K562 (cell line): Measurements from ENCODE around the gene RARS1. TPM values are rescaled to one million over a fixed set of nuclear protein-coding genes. Genes with fewer than 3 reads are reported as not detected.

Experiments
- ATAC-seq: fragments of 200-7000 bp; cut with Tn5 transposase; 3 replicates; pipeline ENCODE4 v1.9.1; 2020; ENCODE audit warnings: moderate library complexity
- BruUV-seq: library from RNA; stranded (reverse); fragments of 400-500 nt; replicated peaks from 2 replicates; lab custom pipeline; 2021; lab: Mats Ljungman, UMichigan
- CTCF ChIA-PET: fragments of 300-600 bp; formaldehyde crosslinking; extraction: SDS; loops from one replicate; lab custom pipeline; 2021; ENCODE audit warnings: low intra/inter-chr PET ratio; lab: Yijun Ruan, JAX
- POLR2A ChIA-PET: fragments of 300-600, 350-650 bp; sonication (Branson Sonifier 250); formaldehyde crosslinking; extraction: SDS; loops from one replicate; lab custom pipeline; 2021; ENCODE audit warnings: antibody characterized with exemption, inconsistent platforms; lab: Yijun Ruan, JAX
- DNase-seq, 4 experiments: peaks; one replicate each; pipeline versions ENCODE4 v3.0.0 to v3.0.0-alpha.2; 2011 to 2018; ENCODE audit warnings: low spot score in 3 of 4, mixed read lengths in 3 of 4; ENCODE audit errors: extremely low read depth in 1 of 4
- FAIRE-seq: peaks from 2 replicates; lab custom pipeline; 2011; peaks lifted over from hg19 to GRCh38; lab: Jason Lieb, UNC
- H2AFZ ChIP-seq: 2 replicates; pipeline ENCODE4 v1.6.0; 2011; ENCODE audit warnings: low read depth, low read length, control low read depth, inconsistent platforms
- H3K27ac ChIP-seq: fragments of 200-600 bp; 3 replicates; pipeline ENCODE4 v1.8.0; 2011; ENCODE audit warnings: low read depth, mild to moderate bottlenecking, control low read depth, inconsistent platforms, low read length, moderate library complexity, mixed read lengths; ENCODE audit errors: extremely low read depth
- H3K27me3 ChIP-seq, 2 experiments: fragments of 300-600 bp in 1 of 2; 2 replicates in 1 of 2; 3 replicates in 1 of 2; pipeline versions ENCODE4 v1.6.0 to v1.8.0; 2011; ENCODE audit warnings: inconsistent platforms in 2 of 2, low read length in 2 of 2, mild to moderate bottlenecking in 1 of 2, mixed read lengths in 1 of 2, moderate library complexity in 1 of 2; ENCODE audit not compliant: control insufficient read depth in 2 of 2, insufficient read depth in 2 of 2
- H3K36me3 ChIP-seq: fragments of 300-600 bp; 3 replicates; pipeline ENCODE4 v1.8.0; 2011; ENCODE audit warnings: mild to moderate bottlenecking, low read length, inconsistent platforms; ENCODE audit not compliant: control insufficient read depth, insufficient read depth
- H3K4me1 ChIP-seq, 2 experiments: fragments of 200-600 bp in 1 of 2; replicated peaks in 1 of 2; 2 replicates in 1 of 2; 3 replicates in 1 of 2; pipeline versions ENCODE4 v1.5.1 to v1.8.0; 2011; ENCODE audit warnings: inconsistent platforms in 2 of 2, low read length in 2 of 2, mild to moderate bottlenecking in 1 of 2, mixed read lengths in 1 of 2, moderate library complexity in 1 of 2; ENCODE audit not compliant: control insufficient read depth in 2 of 2, insufficient read depth in 2 of 2
- H3K4me2 ChIP-seq: 2 replicates; pipeline ENCODE4 v1.6.1; 2011; ENCODE audit warnings: low read length, control low read depth, inconsistent platforms, mixed read lengths; ENCODE audit not compliant: insufficient read depth
- H3K4me3 ChIP-seq: fragments of 200-600 bp; sonication (generic), shearing (Covaris generic); 2 replicates; pipeline ENCODE4 v1.5.1; 2016; ENCODE audit warnings: control low read depth, inconsistent platforms
- H3K79me2 ChIP-seq: fragments of 200-600 bp; 3 replicates; pipeline ENCODE4 v1.8.0; 2011; ENCODE audit warnings: low read length, inconsistent platforms; ENCODE audit not compliant: control insufficient read depth, insufficient read depth
- H3K9ac ChIP-seq, 2 experiments: 2 replicates each; pipeline versions ENCODE4 v1.6.0 to v1.6.1; 2011; ENCODE audit warnings: low read depth in 2 of 2, low read length in 2 of 2, control low read depth in 1 of 2, inconsistent platforms in 1 of 2, mild to moderate bottlenecking in 1 of 2, mixed read lengths in 1 of 2; ENCODE audit not compliant: insufficient read depth in 1 of 2
- H3K9me1 ChIP-seq: one replicate; pipeline ENCODE4 v1.6.0; 2011; ENCODE audit warnings: inconsistent platforms, mild to moderate bottlenecking, low read length, moderate library complexity; ENCODE audit not compliant: control insufficient read depth, insufficient read depth
- H3K9me3 ChIP-seq: replicated peaks from 2 replicates; pipeline ENCODE4 v1.5.1; 2011; ENCODE audit warnings: low read depth, low read length, inconsistent platforms; ENCODE audit not compliant: control insufficient read depth, insufficient read depth
- H4K20me1 ChIP-seq: replicated peaks from 2 replicates; pipeline ENCODE4 v1.6.1; 2011; ENCODE audit warnings: low read length, inconsistent platforms, mixed read lengths; ENCODE audit not compliant: control insufficient read depth, insufficient read depth
- DNMT1 ChIP-seq: fragments of 450-650 bp; IDR thresholded peaks from 2 replicates; pipeline ENCODE4 v1.6.1; 2016; ENCODE audit warnings: antibody characterized with exemption, mild to moderate bottlenecking
- MAZ ChIP-seq, 2 experiments: fragments of 450-650 bp in 1 of 2; sonication (generic) in 1 of 2; formaldehyde crosslinking; IDR thresholded peaks in 1 of 2; conservative IDR thresholded peaks in 1 of 2; 2 replicates each; pipeline versions ENCODE4 v1.4.0 to v1.5.0; 2020; ENCODE audit warnings: mild to moderate bottlenecking in 1 of 2, missing genetic modification reagents in 1 of 2
- WGBS: fragments of 100-300 bp; shearing (Covaris generic); methylation state at CpG from one replicate; pipeline ENCODE4 v1.1.6; 2016; ENCODE audit warnings: low coverage, mixed read lengths; ENCODE audit not compliant: insufficient coverage; ENCODE audit errors: missing lambda C conversion rate; 5-methylcytosine and 5-hydroxymethylcytosine counted together
- in situ Hi-C: fragments of 300-500 bp; cut with MboI; formaldehyde crosslinking; loops from 4 replicates; pipeline ENCODE4 v1.15.0; 2018; ENCODE audit warnings: inconsistent platforms, mixed read lengths
- intact Hi-C: fragments of 100-400 bp; cut with micrococcal nuclease; formaldehyde crosslinking; loops from 2 replicates; pipeline ENCODE4 v1.14.2; 2022
- polyA plus RNA-seq, 8 experiments: library from polyadenylated mRNA; depleted of rRNA in 4 of 8; stranded (reverse) in 5 of 8; unstranded in 3 of 8; fragments of >200 nt; fragmentation: Nextera tagmentation in 2 of 8; fragmentation: Illumina TruSeq in 1 of 8; extraction: Ambion mirVana in 2 of 8; extraction: Trizol in 1 of 8; gene quantifications; 2 replicates each; pipeline versions ENCODE4 v1.2.1 to v1.2.3, GENCODE V29; 2011 to 2014; ENCODE audit warnings: inconsistent platforms in 1 of 8, missing spikeins in 1 of 8
- total RNA-seq, 7 experiments: library from RNA; depleted of rRNA in 6 of 7; stranded (reverse); fragments of >200 nt in 6 of 7; fragmentation: Illumina TruSeq in 2 of 7; extraction: Trizol in 2 of 7; gene quantifications; 2 replicates each; pipeline versions ENCODE4 v1.2.1 to v1.2.3, GENCODE V29; 2011 to 2021; ENCODE audit warnings: low replicate concordance in 1 of 7
- TF ChIP-seq, protein P1 (sequence below), 3 experiments: IDR thresholded peaks in 2 of 3; conservative IDR thresholded peaks in 1 of 3; 2 replicates each; pipeline ENCODE4 v1.5.1; 2011 to 2012; ENCODE audit warnings: low read length in 3 of 3, mild to moderate bottlenecking in 3 of 3, control low read depth in 2 of 3, improper control_type of control experiment in 1 of 3, inconsistent platforms in 1 of 3, low read depth in 1 of 3, mixed read lengths in 1 of 3, moderate library complexity in 1 of 3; ENCODE audit not compliant: insufficient read depth in 2 of 3
- TF ChIP-seq, protein P2 (sequence below): fragments of 450-650 bp; IDR thresholded peaks from 2 replicates; pipeline ENCODE4 v1.6.1; 2014; ENCODE audit warnings: low read depth, mild to moderate bottlenecking, moderate library complexity, borderline replicate concordance
- TF ChIP-seq, protein P3 (sequence below): fragments of 450-650 bp; formaldehyde crosslinking; IDR thresholded peaks from 2 replicates; pipeline ENCODE4 v1.4.0; 2020; ENCODE audit warnings: mild to moderate bottlenecking, moderate library complexity
- TF ChIP-seq, protein P4 (sequence below): fragments of 450-650 bp; IDR thresholded peaks from 2 replicates; pipeline ENCODE4 v1.6.1; 2016; ENCODE audit warnings: low read depth

RARS1 gene
- total and polyA plus RNA-seq, 9 of the 15 experiments (the other 6 are each of a cell fraction or from before 2014, with no cell fraction given): 109 to 196 (median 139) TPM

GRCh38 chr5:168464641-168465040, 21.6 kb upstream of the RARS1 start (continued):
- TF ChIP-seq DNMT1 (no peak), MAZ (CRISPR knock-in tag; conservative IDR thresholded peaks at IDR 0.05 in 1 of 2, IDR thresholded peaks at IDR 0.05 in 1 of 2) (no peak)
- TF ChIP-seq, protein P1, sequence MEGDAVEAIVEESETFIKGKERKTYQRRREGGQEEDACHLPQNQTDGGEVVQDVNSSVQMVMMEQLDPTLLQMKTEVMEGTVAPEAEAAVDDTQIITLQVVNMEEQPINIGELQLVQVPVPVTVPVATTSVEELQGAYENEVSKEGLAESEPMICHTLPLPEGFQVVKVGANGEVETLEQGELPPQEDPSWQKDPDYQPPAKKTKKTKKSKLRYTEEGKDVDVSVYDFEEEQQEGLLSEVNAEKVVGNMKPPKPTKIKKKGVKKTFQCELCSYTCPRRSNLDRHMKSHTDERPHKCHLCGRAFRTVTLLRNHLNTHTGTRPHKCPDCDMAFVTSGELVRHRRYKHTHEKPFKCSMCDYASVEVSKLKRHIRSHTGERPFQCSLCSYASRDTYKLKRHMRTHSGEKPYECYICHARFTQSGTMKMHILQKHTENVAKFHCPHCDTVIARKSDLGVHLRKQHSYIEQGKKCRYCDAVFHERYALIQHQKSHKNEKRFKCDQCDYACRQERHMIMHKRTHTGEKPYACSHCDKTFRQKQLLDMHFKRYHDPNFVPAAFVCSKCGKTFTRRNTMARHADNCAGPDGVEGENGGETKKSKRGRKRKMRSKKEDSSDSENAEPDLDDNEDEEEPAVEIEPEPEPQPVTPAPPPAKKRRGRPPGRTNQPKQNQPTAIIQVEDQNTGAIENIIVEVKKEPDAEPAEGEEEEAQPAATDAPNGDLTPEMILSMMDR (IDR thresholded peaks at IDR 0.05 in 2 of 3, conservative IDR thresholded peaks at IDR 0.05 in 1 of 3; ENCODE audit: insufficient read depth in 2 of 3, low read depth in 1 of 3, low read length in 3 of 3): no peak
- TF ChIP-seq, protein P2, sequence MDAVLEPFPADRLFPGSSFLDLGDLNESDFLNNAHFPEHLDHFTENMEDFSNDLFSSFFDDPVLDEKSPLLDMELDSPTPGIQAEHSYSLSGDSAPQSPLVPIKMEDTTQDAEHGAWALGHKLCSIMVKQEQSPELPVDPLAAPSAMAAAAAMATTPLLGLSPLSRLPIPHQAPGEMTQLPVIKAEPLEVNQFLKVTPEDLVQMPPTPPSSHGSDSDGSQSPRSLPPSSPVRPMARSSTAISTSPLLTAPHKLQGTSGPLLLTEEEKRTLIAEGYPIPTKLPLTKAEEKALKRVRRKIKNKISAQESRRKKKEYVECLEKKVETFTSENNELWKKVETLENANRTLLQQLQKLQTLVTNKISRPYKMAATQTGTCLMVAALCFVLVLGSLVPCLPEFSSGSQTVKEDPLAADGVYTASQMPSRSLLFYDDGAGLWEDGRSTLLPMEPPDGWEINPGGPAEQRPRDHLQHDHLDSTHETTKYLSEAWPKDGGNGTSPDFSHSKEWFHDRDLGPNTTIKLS: no peak
- TF ChIP-seq, all 486 proteins: peak for 0

- WGBS: 2% methylated on average over 12 of the region's 12 CpGs
- Histone ChIP-seq H4K20me1 (no peaks in the 10 kb centered on the region), H3K9me3 (no peaks in the 10 kb centered on the region), H2AFZ (no peak overlapping the region), H3K9me1 (no peaks in the 10 kb centered on the region), H3K27ac (no peak overlapping the region), H3K4me1 (no peaks in the 10 kb centered on the region), H3K9ac (no peak overlapping the region), H3K79me2 (no peaks in the 10 kb centered on the region), H3K36me3 (no peaks in the 10 kb centered on the region), H3K4me3 (no peak overlapping the region), H3K27me3 (peaks cover 28 to 81% of the 10 kb centered on the region in 2 experiments), H3K4me2 (no peak overlapping the region)
- in situ Hi-C loops: no loop called here
- ChIA-PET POLR2A (no interaction called here), CTCF (no interaction called here)
- no peak for FAIRE-seq
- DNase-seq: no peak
- no TSS peak for BruUV-seq
- no peak for ATAC-seq
- intact Hi-C loops: no loop called here
- TF ChIP-seq, protein P3, sequence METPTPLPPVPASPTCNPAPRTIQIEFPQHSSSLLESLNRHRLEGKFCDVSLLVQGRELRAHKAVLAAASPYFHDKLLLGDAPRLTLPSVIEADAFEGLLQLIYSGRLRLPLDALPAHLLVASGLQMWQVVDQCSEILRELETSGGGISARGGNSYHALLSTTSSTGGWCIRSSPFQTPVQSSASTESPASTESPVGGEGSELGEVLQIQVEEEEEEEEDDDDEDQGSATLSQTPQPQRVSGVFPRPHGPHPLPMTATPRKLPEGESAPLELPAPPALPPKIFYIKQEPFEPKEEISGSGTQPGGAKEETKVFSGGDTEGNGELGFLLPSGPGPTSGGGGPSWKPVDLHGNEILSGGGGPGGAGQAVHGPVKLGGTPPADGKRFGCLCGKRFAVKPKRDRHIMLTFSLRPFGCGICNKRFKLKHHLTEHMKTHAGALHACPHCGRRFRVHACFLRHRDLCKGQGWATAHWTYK (CRISPR knock-in tag): no peak
- TF ChIP-seq, protein P4, sequence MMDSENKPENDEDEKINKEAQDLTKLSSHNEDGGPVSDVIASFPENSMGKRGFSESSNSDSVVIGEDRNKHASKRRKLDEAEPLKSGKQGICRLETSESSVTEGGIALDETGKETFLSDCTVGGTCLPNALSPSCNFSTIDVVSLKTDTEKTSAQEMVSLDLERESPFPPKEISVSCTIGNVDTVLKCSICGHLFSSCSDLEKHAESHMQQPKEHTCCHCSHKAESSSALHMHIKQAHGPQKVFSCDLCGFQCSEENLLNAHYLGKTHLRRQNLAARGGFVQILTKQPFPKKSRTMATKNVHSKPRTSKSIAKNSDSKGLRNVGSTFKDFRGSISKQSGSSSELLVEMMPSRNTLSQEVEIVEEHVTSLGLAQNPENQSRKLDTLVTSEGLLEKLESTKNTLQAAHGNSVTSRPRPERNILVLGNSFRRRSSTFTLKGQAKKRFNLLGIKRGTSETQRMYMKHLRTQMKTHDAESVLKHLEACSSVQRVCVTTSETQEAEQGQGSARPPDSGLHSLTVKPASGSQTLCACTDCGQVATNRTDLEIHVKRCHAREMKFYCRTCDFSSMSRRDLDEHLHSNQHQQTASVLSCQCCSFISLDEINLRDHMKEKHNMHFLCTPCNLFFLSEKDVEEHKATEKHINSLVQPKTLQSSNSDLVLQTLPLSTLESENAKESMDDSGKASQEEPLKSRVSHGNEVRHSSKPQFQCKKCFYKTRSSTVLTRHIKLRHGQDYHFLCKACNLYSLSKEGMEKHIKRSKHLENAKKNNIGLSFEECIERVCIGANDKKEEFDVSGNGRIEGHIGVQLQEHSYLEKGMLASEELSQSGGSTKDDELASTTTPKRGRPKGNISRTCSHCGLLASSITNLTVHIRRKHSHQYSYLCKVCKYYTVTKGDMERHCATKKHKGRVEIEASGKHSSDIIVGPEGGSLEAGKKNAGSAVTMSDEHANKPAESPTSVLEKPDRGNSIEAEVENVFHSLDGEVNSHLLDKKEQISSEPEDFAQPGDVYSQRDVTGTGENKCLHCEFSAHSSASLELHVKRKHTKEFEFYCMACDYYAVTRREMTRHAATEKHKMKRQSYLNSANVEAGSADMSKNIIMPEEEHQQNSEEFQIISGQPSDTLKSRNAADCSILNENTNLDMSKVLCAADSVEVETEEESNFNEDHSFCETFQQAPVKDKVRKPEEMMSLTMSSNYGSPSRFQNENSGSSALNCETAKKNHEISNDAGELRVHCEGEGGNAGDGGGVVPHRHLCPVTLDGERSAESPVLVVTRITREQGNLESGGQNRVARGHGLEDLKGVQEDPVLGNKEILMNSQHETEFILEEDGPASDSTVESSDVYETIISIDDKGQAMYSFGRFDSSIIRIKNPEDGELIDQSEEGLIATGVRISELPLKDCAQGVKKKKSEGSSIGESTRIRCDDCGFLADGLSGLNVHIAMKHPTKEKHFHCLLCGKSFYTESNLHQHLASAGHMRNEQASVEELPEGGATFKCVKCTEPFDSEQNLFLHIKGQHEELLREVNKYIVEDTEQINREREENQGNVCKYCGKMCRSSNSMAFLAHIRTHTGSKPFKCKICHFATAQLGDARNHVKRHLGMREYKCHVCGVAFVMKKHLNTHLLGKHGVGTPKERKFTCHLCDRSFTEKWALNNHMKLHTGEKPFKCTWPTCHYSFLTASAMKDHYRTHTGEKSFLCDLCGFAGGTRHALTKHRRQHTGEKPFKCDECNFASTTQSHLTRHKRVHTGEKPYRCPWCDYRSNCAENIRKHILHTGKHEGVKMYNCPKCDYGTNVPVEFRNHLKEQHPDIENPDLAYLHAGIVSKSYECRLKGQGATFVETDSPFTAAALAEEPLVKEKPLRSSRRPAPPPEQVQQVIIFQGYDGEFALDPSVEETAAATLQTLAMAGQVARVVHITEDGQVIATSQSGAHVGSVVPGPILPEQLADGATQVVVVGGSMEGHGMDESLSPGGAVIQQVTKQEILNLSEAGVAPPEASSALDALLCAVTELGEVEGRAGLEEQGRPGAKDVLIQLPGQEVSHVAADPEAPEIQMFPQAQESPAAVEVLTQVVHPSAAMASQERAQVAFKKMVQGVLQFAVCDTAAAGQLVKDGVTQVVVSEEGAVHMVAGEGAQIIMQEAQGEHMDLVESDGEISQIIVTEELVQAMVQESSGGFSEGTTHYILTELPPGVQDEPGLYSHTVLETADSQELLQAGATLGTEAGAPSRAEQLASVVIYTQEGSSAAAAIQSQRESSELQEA: no peak
These were observed 18.4 kb upstream of the RARS1 start for GRCh38 chr5:168467755-168468330.
